Smooth muscle cell (in vitro differentiated cells): ENCODE data around the gene CYB5R3. TPM values are rescaled to one million over a fixed set of nuclear protein-coding genes. Genes with fewer than 3 reads are reported as not detected.

Experiments
- DNase-seq: peaks from one replicate; lab custom pipeline; 2025; ENCODE audit not compliant: unreplicated experiment; lab: John Stamatoyannopoulos, UW
- H2AFZ ChIP-seq: fragments of 200-600 bp; sonication (generic); 2 replicates; pipeline ENCODE4 v1.6.0; 2016; ENCODE audit warnings: antibody characterized with exemption, low read depth, mild to moderate bottlenecking
- H3F3A ChIP-seq: fragments of 200-600 bp; sonication (generic); 2 replicates; pipeline ENCODE4 v1.6.0; 2017; ENCODE audit warnings: antibody characterized with exemption, low read depth
- H3K27ac ChIP-seq: fragments of 200-600 bp; sonication (generic); 2 replicates; pipeline ENCODE4 v1.5.1; 2016; ENCODE audit warnings: low read depth, mild to moderate bottlenecking
- H3K27me3 ChIP-seq: fragments of 200-600 bp; sonication (generic); 2 replicates; pipeline ENCODE4 v1.6.1; 2016; ENCODE audit warnings: low read depth, mild to moderate bottlenecking
- H3K36me3 ChIP-seq: fragments of 200-600 bp; sonication (generic); 2 replicates; pipeline ENCODE4 v1.5.1; 2016; ENCODE audit warnings: low read depth
- H3K4me1 ChIP-seq: fragments of 200-600 bp; sonication (generic); 2 replicates; pipeline ENCODE4 v1.5.1; 2016; ENCODE audit warnings: low read depth
- H3K4me2 ChIP-seq: fragments of 200-600 bp; sonication (generic); 2 replicates; pipeline ENCODE4 v1.6.0; 2016; ENCODE audit warnings: mild to moderate bottlenecking
- H3K4me3 ChIP-seq: fragments of 200-600 bp; sonication (generic); 2 replicates; pipeline ENCODE4 v1.5.1; 2016; ENCODE audit warnings: mild to moderate bottlenecking
- H3K79me2 ChIP-seq: fragments of 200-600 bp; sonication (generic); 2 replicates; pipeline ENCODE4 v1.6.0; 2016; ENCODE audit warnings: low read depth, mild to moderate bottlenecking
- H3K9ac ChIP-seq: fragments of 200-600 bp; sonication (generic); 2 replicates; pipeline ENCODE4 v1.6.0; 2016; ENCODE audit warnings: low read depth
- H3K9me3 ChIP-seq: fragments of 200-600 bp; sonication (generic); replicated peaks from 2 replicates; pipeline ENCODE4 v1.5.1; 2016; ENCODE audit warnings: low read depth
- H4K20me1 ChIP-seq: fragments of 200-600 bp; sonication (generic); 2 replicates; pipeline ENCODE4 v1.6.0; 2016; ENCODE audit warnings: low read depth
- CTCF ChIP-seq: fragments of 200-600 bp; sonication (generic); IDR thresholded peaks from 2 replicates; pipeline ENCODE4 v1.5.1; 2017; ENCODE audit warnings: borderline replicate concordance, mild to moderate bottlenecking, antibody characterized with exemption; ENCODE audit not compliant: insufficient read depth, poor library complexity, severe bottlenecking
- WGBS: methylation state at CpG from one replicate; pipeline ENCODE4 v1.1.7; 2016; ENCODE audit warnings: low lambda C conversion rate; 5-methylcytosine and 5-hydroxymethylcytosine counted together
- polyA plus RNA-seq: library from polyadenylated mRNA; unstranded; fragments of >200 nt; fragmentation: Nextera tagmentation; extraction: Ambion mirVana; gene quantifications from 2 replicates; pipeline ENCODE4 v1.2.1, GENCODE V29; 2016
- total RNA-seq: library from RNA; depleted of rRNA; stranded (reverse); fragments of >200 nt; gene quantifications from 2 replicates; pipeline ENCODE4 v1.2.3, GENCODE V29; 2014

The CYB5R3 gene
- total and polyA plus RNA-seq, 2 experiments from 2014 or later: 76.8 to 365 TPM

- H4K20me1 ChIP-seq: peaks cover 54% of the 10 kb centered on the region
- WGBS: 43% methylated on average over 5 of the region's 5 CpGs
- no peaks in the 10 kb centered on the region for H3K9me3 ChIP-seq
- no peak for DNase-seq
- peak overlapping the region; percentile 24 for H3K4me2 ChIP-seq
- peaks cover 4% of the 10 kb centered on the region for H3F3A ChIP-seq
- H3K9ac ChIP-seq: peak overlapping the region; percentile 12
- peaks cover 5% of the 10 kb centered on the region for H3K4me1 ChIP-seq
- H3K27me3 ChIP-seq: no peaks in the 10 kb centered on the region
- no peak overlapping the region for H3K4me3 ChIP-seq
- H3K27ac ChIP-seq: peak overlapping the region; percentile 85
- H2AFZ ChIP-seq: no peak overlapping the region
- no peak for TF ChIP-seq CTCF
- peaks cover 9% of the 10 kb centered on the region for H3K79me2 ChIP-seq
- peaks cover 21% of the 10 kb centered on the region for H3K36me3 ChIP-seq
Measured at GRCh38 chr22:42596336-42596735, 52.9 kb downstream of the CYB5R3 start.

GRCh38 chr22:42595434-42595833 is 53.8 kb downstream of the CYB5R3 start:
- Histone ChIP-seq H3K4me2 (peak overlapping the region; percentile 59), H3F3A (peaks cover 4% of the 10 kb centered on the region), H3K4me1 (peaks cover 5% of the 10 kb centered on the region), H3K27ac (peak overlapping the region; percentile 85), H3K4me3 (no peak overlapping the region), H3K9ac (no peak overlapping the region), H3K79me2 (no peaks in the 10 kb centered on the region), H3K9me3 (no peaks in the 10 kb centered on the region), H4K20me1 (peaks cover 48% of the 10 kb centered on the region), H3K27me3 (no peaks in the 10 kb centered on the region), H2AFZ (no peak overlapping the region), H3K36me3 (peaks cover 24% of the 10 kb centered on the region)
- 15% methylated on average over 3 of the region's 3 CpGs for WGBS
- TF ChIP-seq CTCF: no peak
- DNase-seq: no peak

GRCh38 chr22:42591987-42592386 is 57.2 kb downstream of the CYB5R3 start:
- H3K4me2 ChIP-seq: no peak overlapping the region
- no peak for DNase-seq
- H3K27ac ChIP-seq: no peak overlapping the region
- H3K9ac ChIP-seq: no peak overlapping the region
- no peaks in the 10 kb centered on the region for H3K27me3 ChIP-seq
- no peak overlapping the region for H3K4me3 ChIP-seq
- H2AFZ ChIP-seq: no peak overlapping the region
- H3K4me1 ChIP-seq: peaks cover 5% of the 10 kb centered on the region
- no peaks in the 10 kb centered on the region for H3K79me2 ChIP-seq
- H4K20me1 ChIP-seq: peaks cover 37% of the 10 kb centered on the region
- peaks cover 4% of the 10 kb centered on the region for H3F3A ChIP-seq
- peaks cover 26% of the 10 kb centered on the region for H3K36me3 ChIP-seq
- WGBS: 98% methylated on average over 12 of the region's 12 CpGs
- no peak for TF ChIP-seq CTCF
- H3K9me3 ChIP-seq: no peaks in the 10 kb centered on the region

- no peak overlapping the region for H3K9ac ChIP-seq
- no peak overlapping the region for H3K4me2 ChIP-seq
- 96% methylated on average over 5 of the region's 5 CpGs for WGBS
- no peaks in the 10 kb centered on the region for H3K9me3 ChIP-seq
- peaks cover 11% of the 10 kb centered on the region for H4K20me1 ChIP-seq
- H3K27ac ChIP-seq: no peak overlapping the region
- H3K4me1 ChIP-seq: no peaks in the 10 kb centered on the region
- no peaks in the 10 kb centered on the region for H3K79me2 ChIP-seq
- DNase-seq: no peak
- H3K27me3 ChIP-seq: no peaks in the 10 kb centered on the region
- peaks cover 7% of the 10 kb centered on the region for H3F3A ChIP-seq
- H3K36me3 ChIP-seq: peaks cover 17% of the 10 kb centered on the region
- TF ChIP-seq CTCF: no peak
- no peak overlapping the region for H3K4me3 ChIP-seq
- no peak overlapping the region for H2AFZ ChIP-seq
Measured at GRCh38 chr22:42587588-42588175, 61.5 kb downstream of the CYB5R3 start.
